ENCODE measurements around the gene MANSC1.

The MANSC1 gene

DNA sequence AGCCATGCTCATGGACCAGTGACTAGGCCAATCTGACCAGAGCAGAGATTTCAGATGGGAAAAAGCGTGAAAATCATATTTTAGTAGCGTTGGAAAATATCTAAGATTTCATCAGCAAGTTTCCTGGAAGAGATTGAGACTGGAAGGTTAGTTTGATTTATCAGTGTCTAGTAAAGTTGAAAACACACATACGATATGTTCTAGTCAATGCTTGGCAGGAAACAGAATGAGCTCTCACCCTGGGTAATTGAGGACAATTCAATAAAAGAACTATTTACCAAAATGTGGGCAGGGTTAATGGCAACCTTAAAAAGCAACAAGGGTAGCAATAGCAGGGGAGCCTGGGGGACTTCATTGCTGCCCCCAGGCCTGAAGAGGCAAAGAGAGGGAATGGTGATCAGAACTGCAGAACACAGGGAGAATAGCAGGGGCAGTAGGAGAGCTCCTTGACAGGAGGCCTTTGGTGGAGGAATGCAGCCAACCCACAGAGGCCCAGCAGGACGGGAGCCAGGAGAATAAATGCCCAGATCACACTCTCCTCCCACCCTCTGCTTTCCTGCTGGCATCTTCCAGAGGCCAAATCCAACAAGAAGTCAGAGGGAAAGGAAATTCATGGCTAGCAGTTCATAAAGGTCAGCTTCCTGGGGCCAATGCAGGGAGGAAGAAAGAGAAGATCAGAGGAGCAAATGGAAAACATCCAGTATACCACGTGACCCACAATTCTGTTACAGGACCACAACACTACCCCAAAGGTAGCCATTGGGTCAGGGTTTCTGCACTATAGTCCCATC is 55.6 kb downstream of the MANSC1 start:
- DNase-seq (ENCODE audit: low read depth, low spot score), result no peak
- no peak for TF ChIP-seq POLR2AphosphoS5 (IDR thresholded peaks at IDR 0.05; ENCODE audit: borderline replicate concordance, low read depth, low read length)
- no peak for TF ChIP-seq EZH2 (IDR thresholded peaks at IDR 0.05)
- TF ChIP-seq FOXP2 (optimal IDR thresholded peaks at IDR 0.05; ENCODE audit: control extremely low read depth, extremely low read length, insufficient read depth), result no peak
- Histone ChIP-seq H3K9ac (ENCODE audit: insufficient read length) (no peak overlapping the region), H3K4me3 (no peak overlapping the region), H3K36me3 (ENCODE audit: insufficient read depth, low read length) (no peaks in the 10 kb centered on the region), H3K9me3 (ENCODE audit: low read depth, low read length) (no peaks in the 10 kb centered on the region), H3K27ac (peak overlapping the region; percentile 47; the same call in 1 of the 2 replicates)

DNA sequence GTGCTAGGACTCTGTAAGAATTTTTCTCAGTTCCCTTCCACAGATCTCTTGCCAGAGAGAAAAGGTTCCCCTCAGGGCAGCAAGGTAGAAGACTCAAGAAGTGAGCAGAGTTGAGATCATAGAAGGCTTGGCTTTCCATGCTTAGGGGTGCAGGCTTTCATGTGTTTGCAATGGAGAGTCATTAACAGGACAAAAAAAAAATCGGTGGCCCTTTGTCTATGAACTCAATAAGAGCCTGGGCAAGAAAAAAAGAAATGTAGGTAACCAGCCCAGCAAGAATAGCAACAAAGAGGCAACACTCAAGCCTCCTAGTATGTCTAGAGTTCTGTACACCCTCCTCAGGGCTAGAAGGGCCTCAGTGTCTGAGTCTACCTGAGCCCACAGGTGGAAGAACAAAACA is 59.8 kb downstream of the MANSC1 start:
- H3K27ac ChIP-seq, result no peak overlapping the region
- TF ChIP-seq FOXP2 (optimal IDR thresholded peaks at IDR 0.05; ENCODE audit: control extremely low read depth, extremely low read length, insufficient read depth) (no peak), EZH2 (IDR thresholded peaks at IDR 0.05) (no peak), POLR2AphosphoS5 (IDR thresholded peaks at IDR 0.05; ENCODE audit: borderline replicate concordance, low read depth, low read length) (no peak)
- H3K4me3 ChIP-seq, result no peak overlapping the region
- no peak for DNase-seq (ENCODE audit: low read depth, low spot score)
- H3K9me3 ChIP-seq (ENCODE audit: low read depth, low read length), result no peaks in the 10 kb centered on the region
- H3K36me3 ChIP-seq (ENCODE audit: insufficient read depth, low read length), result no peaks in the 10 kb centered on the region
- no peak overlapping the region for H3K9ac ChIP-seq (ENCODE audit: insufficient read length)

DNA sequence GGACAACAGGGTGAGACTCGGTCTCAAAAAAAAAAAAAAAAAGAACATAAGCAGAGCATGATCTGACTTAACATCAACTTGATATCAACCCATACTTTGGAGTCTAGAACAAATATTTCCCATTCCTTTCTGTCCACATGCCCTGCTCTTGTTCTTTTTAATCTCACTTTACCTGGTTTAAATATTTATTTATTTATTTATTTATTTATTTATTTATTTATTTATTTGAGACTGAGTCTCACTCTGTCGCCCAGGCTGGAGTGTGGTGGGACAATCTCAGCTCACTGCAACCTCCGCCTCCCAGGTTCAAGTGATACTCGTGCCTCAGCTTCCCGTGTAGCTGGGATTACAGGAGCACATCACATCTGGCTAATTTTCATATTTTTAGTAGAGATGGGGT is 63.6 kb downstream of the MANSC1 start:
- Histone ChIP-seq H3K4me3 (no peak overlapping the region), H3K36me3 (ENCODE audit: insufficient read depth, low read length) (no peaks in the 10 kb centered on the region), H3K9me3 (ENCODE audit: low read depth, low read length) (no peaks in the 10 kb centered on the region), H3K9ac (ENCODE audit: insufficient read length) (no peak overlapping the region), H3K27ac (no peak overlapping the region)
- DNase-seq (ENCODE audit: low read depth, low spot score), result no peak
- TF ChIP-seq FOXP2 (optimal IDR thresholded peaks at IDR 0.05; ENCODE audit: control extremely low read depth, extremely low read length, insufficient read depth) (no peak), EZH2 (IDR thresholded peaks at IDR 0.05) (no peak), POLR2AphosphoS5 (IDR thresholded peaks at IDR 0.05; ENCODE audit: borderline replicate concordance, low read depth, low read length) (no peak)

DNA sequence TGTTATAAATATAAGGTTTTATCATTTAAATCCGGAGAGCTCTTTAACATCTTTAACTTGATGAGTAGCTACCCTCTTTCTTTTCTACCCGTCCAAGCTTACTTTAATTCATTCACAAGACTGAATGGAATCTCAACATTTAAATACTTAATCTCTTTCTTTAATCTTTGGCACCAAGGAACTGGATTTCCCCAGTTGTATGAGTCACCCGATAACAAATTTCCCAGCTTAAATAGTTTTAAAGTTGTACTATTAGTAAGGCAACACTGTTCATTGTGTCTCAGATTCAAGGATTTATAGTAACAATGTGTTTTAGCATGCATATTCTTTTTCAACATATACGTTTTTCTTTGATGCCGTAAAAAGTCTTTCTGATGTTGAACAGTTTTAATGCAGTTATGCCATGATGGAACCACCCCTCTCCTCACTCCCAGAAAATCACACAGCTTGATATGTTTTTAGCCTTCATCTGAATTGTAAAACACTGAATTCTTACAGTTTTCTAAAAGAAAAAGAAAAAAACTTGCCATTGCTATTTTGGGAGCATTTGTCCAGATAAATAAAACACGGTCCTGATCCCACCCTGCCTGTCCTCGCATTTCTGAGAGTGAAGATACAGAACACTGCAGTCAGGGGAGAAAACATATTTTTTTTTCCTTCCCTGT is 67.1 kb downstream of the MANSC1 start:
- no peaks in the 10 kb centered on the region for H3K9me3 ChIP-seq (ENCODE audit: low read depth, low read length)
- no peaks in the 10 kb centered on the region for H3K36me3 ChIP-seq (ENCODE audit: insufficient read depth, low read length)
- TF ChIP-seq FOXP2 (optimal IDR thresholded peaks at IDR 0.05; ENCODE audit: control extremely low read depth, extremely low read length, insufficient read depth), result no peak
- no peak for TF ChIP-seq POLR2AphosphoS5 (IDR thresholded peaks at IDR 0.05; ENCODE audit: borderline replicate concordance, low read depth, low read length)
- H3K4me3 ChIP-seq, result no peak overlapping the region
- DNase-seq (ENCODE audit: low read depth, low spot score), result no peak
- H3K27ac ChIP-seq, result no peak overlapping the region
- H3K9ac ChIP-seq (ENCODE audit: insufficient read length), result no peak overlapping the region

DNA sequence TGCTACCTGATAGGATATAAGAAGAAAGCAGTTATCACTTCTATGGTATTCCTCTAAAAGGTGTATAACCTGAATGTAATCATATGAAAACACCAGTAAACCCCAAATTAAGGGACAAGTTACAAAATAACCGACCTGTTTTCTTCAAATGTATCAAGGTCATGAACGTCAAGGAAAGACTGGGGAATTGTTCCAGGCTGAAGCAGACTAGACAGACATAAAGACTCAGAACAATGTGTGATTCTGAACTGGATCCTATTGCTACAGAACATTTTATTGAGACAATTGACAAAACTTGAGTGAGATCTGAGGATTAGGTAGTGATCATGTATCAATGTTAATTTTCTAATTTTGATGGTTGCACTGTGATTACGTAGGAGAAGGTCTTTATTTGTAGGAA is 67.8 kb downstream of the MANSC1 start:
- no peak overlapping the region for H3K4me3 ChIP-seq
- TF ChIP-seq EZH2 (IDR thresholded peaks at IDR 0.05) (no peak), FOXP2 (optimal IDR thresholded peaks at IDR 0.05; ENCODE audit: control extremely low read depth, extremely low read length, insufficient read depth) (no peak), POLR2AphosphoS5 (IDR thresholded peaks at IDR 0.05; ENCODE audit: borderline replicate concordance, low read depth, low read length) (no peak)
- no peaks in the 10 kb centered on the region for H3K9me3 ChIP-seq (ENCODE audit: low read depth, low read length)
- H3K27ac ChIP-seq, result no peak overlapping the region
- DNase-seq (ENCODE audit: low read depth, low spot score), result no peak
- no peaks in the 10 kb centered on the region for H3K36me3 ChIP-seq (ENCODE audit: insufficient read depth, low read length)
- H3K9ac ChIP-seq (ENCODE audit: insufficient read length), result no peak overlapping the region

DNA sequence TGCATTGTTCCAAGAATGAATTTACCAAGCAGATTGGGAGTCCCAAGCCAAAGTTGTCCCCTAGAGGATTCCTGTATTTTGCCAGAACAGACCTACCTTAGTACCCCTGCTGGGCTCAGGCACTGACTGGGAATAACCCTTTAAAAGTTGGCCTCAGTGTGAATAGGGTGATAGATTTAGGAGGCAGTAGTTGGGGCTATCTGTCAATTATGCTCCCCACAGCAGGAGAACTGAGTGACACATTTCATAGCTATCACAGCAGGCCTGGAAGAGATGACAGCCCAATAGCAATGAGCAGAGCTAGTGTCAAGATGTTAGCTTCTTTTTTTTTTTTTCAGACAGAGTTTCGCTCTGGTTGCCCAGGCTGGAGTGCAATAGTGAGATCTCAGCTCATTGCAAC is 68.9 kb downstream of the MANSC1 start:
- Histone ChIP-seq H3K9me3 (ENCODE audit: low read depth, low read length) (no peaks in the 10 kb centered on the region), H3K4me3 (no peak overlapping the region), H3K27ac (no peak overlapping the region), H3K9ac (ENCODE audit: insufficient read length) (no peak overlapping the region), H3K36me3 (ENCODE audit: insufficient read depth, low read length) (no peaks in the 10 kb centered on the region)
- TF ChIP-seq EZH2 (IDR thresholded peaks at IDR 0.05), result no peak
- TF ChIP-seq POLR2AphosphoS5 (IDR thresholded peaks at IDR 0.05; ENCODE audit: borderline replicate concordance, low read depth, low read length), result no peak
- TF ChIP-seq FOXP2 (optimal IDR thresholded peaks at IDR 0.05; ENCODE audit: control extremely low read depth, extremely low read length, insufficient read depth), result no peak
- DNase-seq (ENCODE audit: low read depth, low spot score), result no peak

DNA sequence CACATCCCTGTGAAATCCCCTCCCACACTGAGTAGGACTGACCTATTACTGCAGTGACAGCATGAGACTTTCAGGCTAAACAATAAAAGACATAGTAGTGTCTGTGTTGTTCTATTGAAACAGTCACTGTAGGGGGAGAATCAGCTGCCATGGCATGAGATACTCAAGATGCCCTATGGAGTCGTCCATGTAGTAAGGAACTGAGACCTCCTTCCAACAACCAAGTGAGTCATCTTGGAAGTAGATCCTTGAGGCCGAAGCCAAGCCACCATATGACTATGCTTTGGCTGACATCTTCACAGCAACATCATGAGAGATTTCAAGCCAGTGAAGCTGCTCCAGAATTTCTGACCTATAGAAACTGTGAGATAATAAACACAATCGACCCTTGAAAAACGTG is 71.1 kb downstream of the MANSC1 start:
- Histone ChIP-seq H3K36me3 (ENCODE audit: insufficient read depth, low read length) (no peaks in the 10 kb centered on the region), H3K9ac (ENCODE audit: insufficient read length) (no peak overlapping the region), H3K27ac (no peak overlapping the region), H3K4me3 (no peak overlapping the region), H3K9me3 (ENCODE audit: low read depth, low read length) (no peaks in the 10 kb centered on the region)
- DNase-seq (ENCODE audit: low read depth, low spot score), result no peak
- no peak for TF ChIP-seq POLR2AphosphoS5 (IDR thresholded peaks at IDR 0.05; ENCODE audit: borderline replicate concordance, low read depth, low read length)
- no peak for TF ChIP-seq EZH2 (IDR thresholded peaks at IDR 0.05)
- TF ChIP-seq FOXP2 (optimal IDR thresholded peaks at IDR 0.05; ENCODE audit: control extremely low read depth, extremely low read length, insufficient read depth), result no peak

All from SK-N-MC (cell line).